HCT116 (cell line): ENCODE results near the gene PXT1. TPM values are rescaled to one million over a fixed set of nuclear protein-coding genes. Genes with fewer than 3 reads are reported as not detected.
"Not testable (repeated sequence)": the region's sequence is repeated elsewhere in the genome, so short reads cannot be mapped to it uniquely, and the experiment has no call there.

Experiments used
- ATAC-seq: fragments of 200-7000 bp; cut with Tn5 transposase; 2 replicates; pipeline ENCODE4 v1.9.1; 2020; ENCODE audit warnings: mild to moderate bottlenecking, moderate library complexity
- BruUV-seq: library from RNA; stranded (reverse); fragments of 400-500 nt; replicated peaks from 2 replicates; lab custom pipeline; 2021; lab: Mats Ljungman, UMichigan
- CTCF ChIA-PET: fragments of 300-600 bp; sonication (Branson Sonifier 250); formaldehyde crosslinking; loops from one replicate; lab custom pipeline; 2021; ENCODE audit warnings: antibody characterized with exemption; lab: Charles Lee
- POLR2A ChIA-PET: fragments of 300-600, 350-600 bp; sonication (Branson Sonifier 250); formaldehyde crosslinking; loops from one replicate; lab custom pipeline; 2021; ENCODE audit warnings: antibody characterized with exemption; lab: Charles Lee
- RAD21 ChIA-PET, 2 experiments: fragments of 300-600 bp; sonication (Branson Sonifier 250); formaldehyde crosslinking; loops; one replicate each; lab custom pipeline; 2023; ENCODE audit warnings: low total read pairs in 2 of 2; ENCODE audit not compliant: uncharacterized antibody in 2 of 2, unreplicated experiment in 2 of 2, low non-redundant PET in 1 of 2; lab: Charles Lee
- DNase-seq: peaks from one replicate; pipeline ENCODE4 v3.0.0-alpha.2; 2010; ENCODE audit warnings: low read depth, low spot score
- H2AFZ ChIP-seq: fragments of 200-600 bp; shearing (Covaris generic), sonication (generic); 2 replicates; pipeline ENCODE4 v1.6.1; 2017; ENCODE audit warnings: low read depth, mixed run types, mixed read lengths, antibody characterized with exemption, low read length; ENCODE audit not compliant: poor library complexity, severe bottlenecking
- H3K27ac ChIP-seq: 2 replicates; pipeline ENCODE4 v1.5.1; 2012; ENCODE audit warnings: low read depth, low read length
- H3K27me3 ChIP-seq: fragments of 200-600 bp; sonication (generic); 2 replicates; pipeline ENCODE4 v1.6.1; 2016; ENCODE audit warnings: mixed run types, low read length, mixed read lengths; ENCODE audit not compliant: insufficient read depth
- H3K36me3 ChIP-seq, 2 experiments: fragments of 200-500 bp in 1 of 2; fragments of 200-600 bp in 1 of 2; sonication (Bioruptor generic) in 1 of 2; sonication (generic) in 1 of 2; 2 replicates each; pipeline versions ENCODE4 v1.5.1 to v1.6.1; 2014 to 2016; ENCODE audit warnings: low read length in 2 of 2, inconsistent platforms in 1 of 2, mixed read lengths in 1 of 2, mixed run types in 1 of 2; ENCODE audit not compliant: insufficient read depth in 2 of 2, control insufficient read depth in 1 of 2
- H3K4me1 ChIP-seq, 2 experiments: fragments of 200-600 bp in 1 of 2; sonication (generic) in 1 of 2; 2 replicates each; pipeline versions ENCODE4 v1.5.1 to v1.6.1; 2012 to 2017; ENCODE audit warnings: low read length in 2 of 2, inconsistent platforms in 1 of 2, mild to moderate bottlenecking in 1 of 2, mixed read lengths in 1 of 2, mixed run types in 1 of 2, moderate library complexity in 1 of 2; ENCODE audit not compliant: insufficient read depth in 2 of 2, control insufficient read depth in 1 of 2
- H3K4me2 ChIP-seq: fragments of 200-600 bp; sonication (generic); 2 replicates; pipeline ENCODE4 v1.6.1; 2017; ENCODE audit warnings: mixed run types, low read length, mixed read lengths
- H3K4me3 ChIP-seq, 2 experiments: fragments of 200-600 bp in 1 of 2; sonication (generic) in 1 of 2; replicated peaks in 1 of 2; 2 replicates each; pipeline ENCODE4 v1.5.1; 2011 to 2016; ENCODE audit warnings: low read length in 2 of 2, control low read depth in 1 of 2, low read depth in 1 of 2, mild to moderate bottlenecking in 1 of 2, mixed read lengths in 1 of 2, mixed run types in 1 of 2
- H3K79me2 ChIP-seq: fragments of 200-600 bp; sonication (generic); 2 replicates; pipeline ENCODE4 v1.6.1; 2017; ENCODE audit warnings: mild to moderate bottlenecking, mixed run types, low read length, moderate library complexity, mixed read lengths; ENCODE audit not compliant: insufficient read depth
- H3K9ac ChIP-seq: fragments of 200-600 bp; sonication (generic); 2 replicates; pipeline ENCODE4 v1.6.1; 2016; ENCODE audit warnings: low read length, mixed read lengths
- H3K9me2 ChIP-seq: fragments of 200-600 bp; sonication (generic), shearing (Covaris generic); 2 replicates; pipeline ENCODE4 v1.6.1; 2017; ENCODE audit warnings: mixed run types, mild to moderate bottlenecking, moderate library complexity; ENCODE audit not compliant: insufficient read depth
- H3K9me3 ChIP-seq, 2 experiments: fragments of 200-500 bp in 1 of 2; fragments of 200-600 bp in 1 of 2; sonication (Bioruptor generic) in 1 of 2; sonication (generic) in 1 of 2; 2 replicates each; pipeline ENCODE4 v1.6.1; 2014 to 2017; ENCODE audit warnings: low read length in 2 of 2, mixed read lengths in 2 of 2, inconsistent platforms in 1 of 2, low read depth in 1 of 2, mild to moderate bottlenecking in 1 of 2, mixed run types in 1 of 2, moderate library complexity in 1 of 2; ENCODE audit not compliant: control insufficient read depth in 1 of 2, insufficient read depth in 1 of 2
- H4K20me1 ChIP-seq: fragments of 200-600 bp; sonication (generic), shearing (Covaris generic); 2 replicates; pipeline ENCODE4 v1.6.1; 2017; ENCODE audit warnings: mixed run types, mild to moderate bottlenecking, moderate library complexity; ENCODE audit not compliant: insufficient read depth
- EGR1 ChIP-seq: IDR thresholded peaks from 2 replicates; pipeline ENCODE4 v1.6.1; 2012; ENCODE audit warnings: low read depth
- ELF1 ChIP-seq: IDR thresholded peaks from 2 replicates; pipeline ENCODE4 v1.6.1; 2012; ENCODE audit warnings: low read depth, borderline replicate concordance
- EZH2 ChIP-seq: fragments of 200-600 bp; sonication (generic); IDR thresholded peaks from 2 replicates; pipeline ENCODE4 v1.6.1; 2017; ENCODE audit warnings: antibody characterized with exemption, mixed run types
- FOSL1 ChIP-seq: IDR thresholded peaks from 2 replicates; pipeline ENCODE4 v1.6.1; 2012; ENCODE audit warnings: low read depth
- POLR2AphosphoS5 ChIP-seq: IDR thresholded peaks from 2 replicates; pipeline ENCODE4 v1.6.1; 2011; ENCODE audit warnings: mild to moderate bottlenecking, low read depth, low read length, moderate library complexity
- SIN3A ChIP-seq: IDR thresholded peaks from 2 replicates; pipeline ENCODE4 v1.6.1; 2012; ENCODE audit warnings: low read depth
- SRF ChIP-seq: IDR thresholded peaks from 2 replicates; pipeline ENCODE4 v1.6.1; 2012; ENCODE audit warnings: low read depth
- TCF7L2 ChIP-seq: IDR thresholded peaks from 2 replicates; pipeline ENCODE4 v1.7.0; 2011; ENCODE audit warnings: borderline replicate concordance, inconsistent platforms; ENCODE audit not compliant: insufficient read depth, insufficient read length; ENCODE audit errors: extremely low read depth
- YY1 ChIP-seq: IDR thresholded peaks from 2 replicates; pipeline ENCODE4 v1.6.1; 2011; ENCODE audit warnings: low read length, low read depth, moderate library complexity, mild to moderate bottlenecking; ENCODE audit not compliant: insufficient replicate concordance; ENCODE audit errors: extremely low read depth
- ZFX ChIP-seq: fragments of 450-650 bp; IDR thresholded peaks from 2 replicates; pipeline ENCODE4 v1.6.1; 2017
- ZNF274 ChIP-seq: fragments of 200-500 bp; sonication (Bioruptor generic); IDR thresholded peaks from 2 replicates; pipeline ENCODE4 v1.6.1; 2014; ENCODE audit warnings: mild to moderate bottlenecking, low read depth, low read length, inconsistent platforms
- intact Hi-C: fragments of 100-400 bp; cut with micrococcal nuclease; formaldehyde crosslinking; loops from 2 replicates; pipeline ENCODE4 v1.10.0; 2022
- total RNA-seq: library from RNA; stranded (reverse); gene quantifications from one replicate; pipeline ENCODE4 v1.2.1, GENCODE V29; 2021; ENCODE audit not compliant: unreplicated experiment
- TF ChIP-seq, protein P1 (sequence below): IDR thresholded peaks from 2 replicates; pipeline ENCODE4 v1.6.1; 2012; ENCODE audit warnings: low read depth

PXT1 gene
- total RNA-seq, 1 experiment from 2014 or later = 0.17 TPM

DNA sequence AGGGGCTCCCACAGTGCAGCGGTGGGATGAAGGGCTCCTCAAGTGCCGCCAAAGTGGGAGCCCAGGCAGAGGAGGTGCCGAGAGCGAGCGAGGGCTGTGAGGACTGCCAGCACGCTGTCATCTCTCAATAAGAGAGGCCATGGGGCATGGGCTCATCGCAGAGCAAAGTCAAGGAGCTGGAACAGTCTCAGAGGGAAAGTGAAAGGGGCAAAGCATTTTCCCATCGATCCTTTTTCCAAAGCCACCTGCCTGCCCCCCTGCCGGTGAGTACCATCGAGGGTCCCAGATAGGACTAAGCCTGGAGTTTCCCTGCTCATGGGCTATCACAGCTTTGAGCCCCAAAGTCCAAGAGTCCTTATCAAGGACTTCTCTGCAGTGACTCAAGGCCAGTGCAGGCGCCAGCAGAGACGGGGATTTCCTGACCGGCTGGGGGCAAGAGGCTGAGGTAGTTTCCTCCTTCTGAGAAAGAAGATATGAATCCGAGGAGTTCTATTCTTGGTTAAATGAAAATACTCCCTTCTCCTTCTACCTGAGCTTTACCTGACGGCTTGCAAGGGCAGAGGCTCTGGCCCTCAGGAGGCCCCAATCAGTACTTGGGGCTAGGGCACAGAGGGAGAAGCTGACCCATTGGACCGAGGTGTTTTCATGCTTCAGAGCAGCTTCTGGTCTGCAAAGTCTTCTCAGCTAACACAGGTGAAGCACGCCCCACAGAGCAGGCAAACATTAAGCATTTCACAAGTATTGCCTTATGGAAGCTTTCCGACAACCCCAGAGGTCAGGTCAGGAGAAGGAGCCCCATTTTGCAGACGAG, 77.8 kb downstream of the PXT1 start:
- CTCF ChIA-PET = no interaction called here
- H3K9me3 ChIP-seq = no peaks in the 10 kb centered on the region
- intact Hi-C loops = no loop called here
- BruUV-seq = no TSS peak
- no peak for ATAC-seq
- no peak for DNase-seq
- H2AFZ ChIP-seq = no peak overlapping the region
- POLR2A ChIA-PET = no interaction called here
- H3K4me1 ChIP-seq = peaks cover 0 to 4% of the 10 kb centered on the region in 2 experiments; a peak in 1 of 4 replicates
- H4K20me1 ChIP-seq = no peaks in the 10 kb centered on the region
- H3K9me2 ChIP-seq = no peaks in the 10 kb centered on the region
- TF ChIP-seq TCF7L2 (no peak), YY1 (no peak), ZFX (no peak), ZNF274 (no peak), SIN3A (no peak), EZH2 (no peak), EGR1 (no peak), SRF (no peak), ELF1 (no peak), POLR2AphosphoS5 (no peak), FOSL1 (no peak)
- TF ChIP-seq, protein P1, sequence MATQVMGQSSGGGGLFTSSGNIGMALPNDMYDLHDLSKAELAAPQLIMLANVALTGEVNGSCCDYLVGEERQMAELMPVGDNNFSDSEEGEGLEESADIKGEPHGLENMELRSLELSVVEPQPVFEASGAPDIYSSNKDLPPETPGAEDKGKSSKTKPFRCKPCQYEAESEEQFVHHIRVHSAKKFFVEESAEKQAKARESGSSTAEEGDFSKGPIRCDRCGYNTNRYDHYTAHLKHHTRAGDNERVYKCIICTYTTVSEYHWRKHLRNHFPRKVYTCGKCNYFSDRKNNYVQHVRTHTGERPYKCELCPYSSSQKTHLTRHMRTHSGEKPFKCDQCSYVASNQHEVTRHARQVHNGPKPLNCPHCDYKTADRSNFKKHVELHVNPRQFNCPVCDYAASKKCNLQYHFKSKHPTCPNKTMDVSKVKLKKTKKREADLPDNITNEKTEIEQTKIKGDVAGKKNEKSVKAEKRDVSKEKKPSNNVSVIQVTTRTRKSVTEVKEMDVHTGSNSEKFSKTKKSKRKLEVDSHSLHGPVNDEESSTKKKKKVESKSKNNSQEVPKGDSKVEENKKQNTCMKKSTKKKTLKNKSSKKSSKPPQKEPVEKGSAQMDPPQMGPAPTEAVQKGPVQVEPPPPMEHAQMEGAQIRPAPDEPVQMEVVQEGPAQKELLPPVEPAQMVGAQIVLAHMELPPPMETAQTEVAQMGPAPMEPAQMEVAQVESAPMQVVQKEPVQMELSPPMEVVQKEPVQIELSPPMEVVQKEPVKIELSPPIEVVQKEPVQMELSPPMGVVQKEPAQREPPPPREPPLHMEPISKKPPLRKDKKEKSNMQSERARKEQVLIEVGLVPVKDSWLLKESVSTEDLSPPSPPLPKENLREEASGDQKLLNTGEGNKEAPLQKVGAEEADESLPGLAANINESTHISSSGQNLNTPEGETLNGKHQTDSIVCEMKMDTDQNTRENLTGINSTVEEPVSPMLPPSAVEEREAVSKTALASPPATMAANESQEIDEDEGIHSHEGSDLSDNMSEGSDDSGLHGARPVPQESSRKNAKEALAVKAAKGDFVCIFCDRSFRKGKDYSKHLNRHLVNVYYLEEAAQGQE = no peak
- no peak overlapping the region for H3K9ac ChIP-seq
- H3K4me2 ChIP-seq = no peak overlapping the region
- RAD21 ChIA-PET = no interaction called here
- no peaks in the 10 kb centered on the region for H3K36me3 ChIP-seq
- H3K4me3 ChIP-seq = no peak overlapping the region
- no peaks in the 10 kb centered on the region for H3K79me2 ChIP-seq
- H3K27me3 ChIP-seq = no peaks in the 10 kb centered on the region
- no peak overlapping the region for H3K27ac ChIP-seq

DNA sequence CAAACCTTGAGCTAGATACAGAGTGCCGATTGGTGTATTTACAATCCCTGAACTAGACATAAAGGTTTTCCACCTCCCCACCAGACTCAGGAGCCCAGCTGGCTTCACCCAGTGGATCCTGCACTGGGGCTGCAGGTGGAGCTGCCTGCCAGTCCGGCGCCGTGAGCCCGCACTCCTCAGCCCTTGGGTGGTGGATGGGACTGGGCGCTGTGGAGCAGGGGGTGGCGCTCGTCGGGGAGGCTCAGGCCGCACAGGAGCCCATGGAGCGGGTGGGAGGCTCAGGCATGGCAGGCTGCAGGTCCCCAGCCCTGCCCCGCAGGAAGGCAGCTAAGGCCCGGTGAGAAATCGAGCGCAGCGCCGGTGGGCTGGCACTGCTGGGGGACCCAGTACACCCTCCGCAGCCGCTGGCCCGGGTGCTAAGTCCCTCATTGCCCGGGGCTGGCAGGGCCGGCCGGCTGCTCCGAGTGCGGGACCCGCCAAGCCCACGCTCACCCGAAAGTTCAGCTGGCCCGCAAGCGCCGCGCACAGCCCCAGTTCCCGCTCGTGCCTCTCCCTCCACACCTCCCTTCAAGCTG, 78.5 kb downstream of the PXT1 start:
- POLR2A ChIA-PET, H3K27ac ChIP-seq, RAD21 ChIA-PET, H3K36me3 ChIP-seq, H3K9ac ChIP-seq, ATAC-seq, H3K4me3 ChIP-seq, CTCF ChIA-PET, H2AFZ ChIP-seq, BruUV-seq, H3K79me2 ChIP-seq, DNase-seq, H3K4me2 ChIP-seq, H3K9me3 ChIP-seq, H4K20me1 ChIP-seq, H3K27me3 ChIP-seq, H3K4me1 ChIP-seq, H3K9me2 ChIP-seq, intact Hi-C loops: not testable (repeated sequence)
